Measurements from ENCODE around the gene RBMS3.
"Not testable (repeated sequence)": the region's sequence is repeated elsewhere in the genome, so short reads cannot be mapped to it uniquely, and the experiment has no call there.

The RBMS3 gene

GRCh38 chr3:29493109-29493508, 212.2 kb downstream of the RBMS3 start:
- no peak for DNase-seq

DNA sequence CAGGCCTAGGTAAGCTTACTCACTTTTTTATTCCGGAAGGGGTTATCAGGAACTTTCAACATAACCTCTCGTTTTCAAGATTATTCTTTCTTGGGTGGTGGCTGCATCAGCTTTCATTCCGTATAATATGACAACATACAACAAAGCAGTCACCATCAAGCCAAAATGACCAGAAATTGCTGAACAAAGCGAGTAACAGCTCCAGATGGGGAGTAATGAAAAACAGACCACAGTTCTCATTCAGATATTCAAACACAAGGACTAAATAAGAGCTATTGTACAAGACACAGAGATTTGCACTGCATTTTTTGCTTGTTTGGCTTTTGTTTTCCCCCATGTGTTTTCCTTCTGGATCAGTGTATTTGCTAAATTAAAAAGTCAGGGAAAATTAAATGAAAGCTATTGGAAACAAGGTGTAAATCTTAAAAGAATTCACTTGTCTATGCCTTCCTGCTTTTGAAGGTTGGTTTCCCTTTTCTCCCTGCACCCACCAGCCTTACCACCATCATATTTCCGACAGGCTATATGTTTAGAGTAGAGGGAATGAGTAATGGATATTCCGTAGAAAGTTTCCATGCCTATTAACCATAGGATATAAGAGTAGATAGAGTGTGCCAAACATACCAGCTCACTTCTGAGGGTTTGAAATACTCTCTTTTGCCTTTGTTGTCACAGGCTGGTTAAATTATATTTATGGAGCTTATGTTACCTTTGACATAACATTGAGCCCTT, 213.6 kb downstream of the RBMS3 start:
- DNase-seq, result no peak

GRCh38 chr3:29497282-29497681, 216.4 kb downstream of the RBMS3 start:
- no peak for DNase-seq

DNA sequence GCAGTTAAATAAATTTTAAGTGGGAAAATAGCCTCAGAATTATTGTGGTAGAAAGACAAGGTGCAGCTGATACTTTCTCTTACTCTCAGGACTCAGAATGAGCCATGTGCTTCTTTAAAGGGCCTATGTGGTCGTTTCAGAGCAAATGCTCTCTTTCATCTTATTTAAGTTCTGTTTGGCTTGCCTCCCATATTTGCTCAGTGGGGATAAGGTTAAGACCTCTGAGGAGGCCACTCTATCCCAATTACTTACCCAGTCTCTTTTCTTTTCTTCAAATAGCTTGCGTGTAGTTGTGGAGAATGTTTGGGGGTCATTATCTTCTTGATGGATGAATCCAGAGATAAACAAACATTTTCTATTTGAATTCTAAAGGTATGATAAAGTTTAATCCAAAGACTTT, 221.9 kb downstream of the RBMS3 start:
- no peak for DNase-seq

- DNase-seq, result no peak
Measured at GRCh38 chr3:29503314-29503713, 222.4 kb downstream of the RBMS3 start.

DNA sequence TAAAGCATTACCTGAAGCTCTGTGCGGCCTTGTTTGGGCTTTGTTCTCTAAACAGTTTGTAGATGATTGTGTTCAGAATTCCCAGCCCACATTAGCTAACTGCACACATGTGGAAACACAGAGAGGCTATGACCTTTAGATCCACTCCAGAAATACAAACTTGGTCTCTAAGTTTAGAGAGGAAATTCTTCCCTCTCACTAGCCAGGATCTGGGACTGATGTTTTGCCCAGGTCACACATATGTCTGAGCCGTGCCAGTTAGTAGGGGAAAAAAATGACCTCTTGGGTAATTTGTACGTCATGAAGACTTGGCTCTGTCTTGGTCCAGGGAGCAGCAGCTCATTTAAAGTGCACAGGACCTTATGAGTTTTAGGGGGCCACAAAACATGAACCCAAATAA, 223.1 kb downstream of the RBMS3 start:
- DNase-seq, result no peak

- no peak for DNase-seq
Measured at GRCh38 chr3:29506502-29506901, 225.6 kb downstream of the RBMS3 start.

GRCh38 chr3:29511701-29512100, 230.8 kb downstream of the RBMS3 start:
- DNase-seq, result no peak

DNA sequence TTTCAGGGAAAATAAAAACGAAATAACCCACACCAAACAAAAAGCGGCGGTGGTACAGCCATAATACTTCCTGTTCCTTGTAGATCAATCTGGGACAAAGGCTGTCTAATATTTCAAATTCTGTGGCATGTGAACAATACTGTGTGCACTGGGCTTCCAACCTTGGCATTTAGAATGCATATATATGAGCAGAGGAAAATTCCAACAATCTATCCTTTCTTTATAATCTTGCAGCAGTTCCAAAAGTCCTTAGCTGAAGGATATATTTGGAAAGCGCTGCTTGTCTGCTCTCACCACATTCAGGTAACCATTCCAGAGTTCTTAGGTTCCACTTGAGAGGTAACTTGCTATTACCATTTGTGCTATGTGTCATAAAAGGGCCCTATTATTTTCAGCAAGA, 231.8 kb downstream of the RBMS3 start:
- DNase-seq, result no peak

- DNase-seq, result no peak
Measured at GRCh38 chr3:29513236-29513635, 232.4 kb downstream of the RBMS3 start.

DNA sequence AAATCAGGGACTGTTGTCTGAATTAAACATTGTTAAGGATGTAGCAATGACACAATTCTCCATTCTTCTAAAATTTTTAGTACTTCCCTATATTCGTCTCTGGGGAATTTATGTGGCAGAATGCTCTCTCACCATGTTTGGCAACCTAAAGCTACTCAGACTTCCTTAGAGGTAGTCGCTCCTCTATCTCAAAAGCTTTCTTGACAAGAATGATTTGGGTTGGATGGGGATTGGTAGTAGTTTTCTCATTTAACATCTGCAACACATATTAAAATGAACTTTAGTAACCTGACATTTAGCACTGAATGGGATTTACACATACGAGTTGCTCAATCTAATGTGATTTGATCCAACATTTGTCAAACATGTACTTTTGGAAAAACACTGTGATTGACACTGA, 233.3 kb downstream of the RBMS3 start:
- no peak for DNase-seq

- DNase-seq, result no peak
Measured at GRCh38 chr3:29514912-29515311, 234.0 kb downstream of the RBMS3 start.

DNA sequence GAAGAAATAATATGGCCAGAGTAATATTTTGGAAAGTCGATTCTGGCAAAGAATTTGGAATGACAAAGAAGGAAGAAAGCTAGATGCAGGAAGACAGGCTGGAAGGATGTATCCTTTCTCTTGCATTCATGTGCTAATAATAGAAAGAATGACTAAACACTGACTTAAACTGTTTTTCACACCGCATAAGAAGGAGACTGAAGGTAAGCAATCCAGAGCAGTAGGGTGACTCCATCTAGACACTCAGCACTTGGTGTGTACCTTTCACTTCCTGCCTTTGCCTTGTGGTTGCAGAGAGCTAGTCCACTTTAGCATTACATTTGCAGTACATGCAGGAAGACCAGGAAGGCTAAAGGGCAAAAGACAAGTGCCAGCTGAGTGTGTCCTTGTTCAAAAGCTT, 234.6 kb downstream of the RBMS3 start:
- DNase-seq, result no peak

GRCh38 chr3:29516164-29516563, 235.3 kb downstream of the RBMS3 start:
- DNase-seq, result no peak

GRCh38 chr3:29520764-29521163, 239.9 kb downstream of the RBMS3 start:
- no peak for DNase-seq

GRCh38 chr3:29521293-29521692, 240.4 kb downstream of the RBMS3 start:
- no peak for DNase-seq

GRCh38 chr3:29521751-29522150, 240.9 kb downstream of the RBMS3 start:
- no peak for DNase-seq

- not testable (repeated sequence) for DNase-seq
Measured at GRCh38 chr3:29524433-29524832, 243.6 kb downstream of the RBMS3 start.

GRCh38 chr3:29525254-29525881, 244.5 kb downstream of the RBMS3 start:
- peak; percentile 30 for DNase-seq

DNA sequence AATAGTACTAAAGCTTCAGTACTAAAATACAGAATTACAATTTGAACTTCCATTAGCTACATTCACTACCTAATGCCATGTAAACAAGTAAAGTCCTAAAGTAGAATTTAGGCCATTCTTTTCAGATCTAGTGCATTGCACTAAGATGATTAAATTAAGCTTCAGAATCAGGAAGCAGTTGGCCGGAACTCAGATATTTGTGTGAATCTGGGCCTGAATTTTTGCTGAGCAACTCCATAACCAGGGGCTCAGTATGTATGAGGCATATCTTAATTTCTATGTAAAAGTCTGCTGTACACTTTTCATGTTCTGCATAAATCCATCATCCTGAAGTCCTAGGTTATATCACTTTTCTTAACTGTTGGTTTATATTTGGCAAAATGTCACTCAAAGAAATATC, 246.4 kb downstream of the RBMS3 start:
- no peak for DNase-seq

DNA sequence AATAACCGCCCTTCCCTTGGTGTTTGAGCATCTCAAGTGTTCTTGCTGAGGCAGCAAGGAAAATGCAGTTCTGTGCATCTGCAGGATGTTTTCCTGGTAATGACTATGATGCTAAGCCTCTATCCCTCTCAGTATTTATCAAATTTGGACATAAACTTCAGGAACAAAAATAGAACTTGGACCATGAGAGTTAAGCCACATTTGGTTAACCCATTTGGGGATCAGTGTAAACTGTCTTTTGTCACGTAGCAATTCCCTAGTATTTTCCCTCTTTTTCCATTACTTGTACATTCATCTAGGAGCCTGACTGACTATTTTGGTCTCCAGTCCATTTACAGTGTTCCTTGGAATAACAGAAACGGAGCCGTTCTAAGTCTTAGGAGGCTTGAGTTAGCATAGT, 250.8 kb downstream of the RBMS3 start:
- DNase-seq, result no peak

- DNase-seq, result no peak
Measured at GRCh38 chr3:29532473-29532872, 251.6 kb downstream of the RBMS3 start.

- DNase-seq, result no peak
Measured at GRCh38 chr3:29534006-29534405, 253.1 kb downstream of the RBMS3 start.

- no peak for DNase-seq
Measured at GRCh38 chr3:29536016-29536758, 255.3 kb downstream of the RBMS3 start.

Data from NCI-H1436 treated with DMSO at 0.1 percent for 48 hours (cell line).